HG02938 (cell line): Measurements from ENCODE around the gene CSHL1.
"Not testable (repeated sequence)": the region's sequence is repeated elsewhere in the genome, so short reads cannot be mapped to it uniquely, and the experiment has no call there.

Source experiments
- ATAC-seq: cut with Tn5 transposase; IDR thresholded peaks from one replicate; pipeline ENCODE4 v1.9.1; 2021; ENCODE audit warnings: mild to moderate bottlenecking, moderate library complexity; ENCODE audit not compliant: unreplicated experiment

The CSHL1 gene

GRCh38 chr17:63940584-63940983, 29.5 kb upstream of the CSHL1 start:
- ATAC-seq, result no peak

GRCh38 chr17:63939884-63940283, 28.8 kb upstream of the CSHL1 start:
- ATAC-seq, result no peak

- ATAC-seq, result no peak
These were observed 28.3 kb upstream of the CSHL1 start for GRCh38 chr17:63939401-63939800.

GRCh38 chr17:63937920-63938319, 26.9 kb upstream of the CSHL1 start:
- no peak for ATAC-seq

- no peak for ATAC-seq
These were observed 26.3 kb upstream of the CSHL1 start for GRCh38 chr17:63937319-63937718.

GRCh38 chr17:63934183-63935112, 23.4 kb upstream of the CSHL1 start:
- no peak for ATAC-seq

- ATAC-seq, result no peak
These were observed 22.5 kb upstream of the CSHL1 start for GRCh38 chr17:63933598-63933997.

- no peak for ATAC-seq
These were observed 21.7 kb upstream of the CSHL1 start for GRCh38 chr17:63932721-63933120.

GRCh38 chr17:63931981-63932561, 21.0 kb upstream of the CSHL1 start, which contains the start of gene CD79B:
Gene CD79B (minus strand): TSS chr17:63932331. CDS start chr17:63932261, 70 bp downstream.
- peak; percentile 76 for ATAC-seq

GRCh38 chr17:63930951-63931575, 20.0 kb upstream of the CSHL1 start:
- no peak for ATAC-seq

- no peak for ATAC-seq
These were observed 19.1 kb upstream of the CSHL1 start for GRCh38 chr17:63929860-63930766.

- ATAC-seq, result no peak
These were observed 18.1 kb upstream of the CSHL1 start for GRCh38 chr17:63928966-63929695.

- ATAC-seq, result no peak
These were observed 17.2 kb upstream of the CSHL1 start for GRCh38 chr17:63928172-63928666.

- ATAC-seq, result no peak
These were observed 16.6 kb upstream of the CSHL1 start for GRCh38 chr17:63927464-63928171.

- no peak for ATAC-seq
These were observed 15.1 kb upstream of the CSHL1 start for GRCh38 chr17:63926164-63926563.

- no peak for ATAC-seq
These were observed 14.6 kb upstream of the CSHL1 start for GRCh38 chr17:63925615-63926014.

- not testable (repeated sequence) for ATAC-seq
These were observed 11.3 kb upstream of the CSHL1 start for GRCh38 chr17:63922402-63922801.

GRCh38 chr17:63920779-63921178, 9.7 kb upstream of the CSHL1 start:
- not testable (repeated sequence) for ATAC-seq

GRCh38 chr17:63920050-63920449, 9.0 kb upstream of the CSHL1 start:
- ATAC-seq, result not testable (repeated sequence)
